SHP77 (cell line): ENCODE results near the gene ZCCHC14.
"Not testable (repeated sequence)": the region's sequence is repeated elsewhere in the genome, so short reads cannot be mapped to it uniquely, and the experiment has no call there.

Experiments used
- DNase-seq, 2 experiments: peaks; one replicate each; lab custom pipeline; 2025; lab: John Stamatoyannopoulos, UW

The ZCCHC14 gene

GRCh38 chr16:87497023-87497766, 4.4 kb upstream of the ZCCHC14 start:
- DNase-seq, result not testable (repeated sequence)

GRCh38 chr16:87496447-87496801, 3.6 kb upstream of the ZCCHC14 start:
- DNase-seq, result no peak

DNA sequence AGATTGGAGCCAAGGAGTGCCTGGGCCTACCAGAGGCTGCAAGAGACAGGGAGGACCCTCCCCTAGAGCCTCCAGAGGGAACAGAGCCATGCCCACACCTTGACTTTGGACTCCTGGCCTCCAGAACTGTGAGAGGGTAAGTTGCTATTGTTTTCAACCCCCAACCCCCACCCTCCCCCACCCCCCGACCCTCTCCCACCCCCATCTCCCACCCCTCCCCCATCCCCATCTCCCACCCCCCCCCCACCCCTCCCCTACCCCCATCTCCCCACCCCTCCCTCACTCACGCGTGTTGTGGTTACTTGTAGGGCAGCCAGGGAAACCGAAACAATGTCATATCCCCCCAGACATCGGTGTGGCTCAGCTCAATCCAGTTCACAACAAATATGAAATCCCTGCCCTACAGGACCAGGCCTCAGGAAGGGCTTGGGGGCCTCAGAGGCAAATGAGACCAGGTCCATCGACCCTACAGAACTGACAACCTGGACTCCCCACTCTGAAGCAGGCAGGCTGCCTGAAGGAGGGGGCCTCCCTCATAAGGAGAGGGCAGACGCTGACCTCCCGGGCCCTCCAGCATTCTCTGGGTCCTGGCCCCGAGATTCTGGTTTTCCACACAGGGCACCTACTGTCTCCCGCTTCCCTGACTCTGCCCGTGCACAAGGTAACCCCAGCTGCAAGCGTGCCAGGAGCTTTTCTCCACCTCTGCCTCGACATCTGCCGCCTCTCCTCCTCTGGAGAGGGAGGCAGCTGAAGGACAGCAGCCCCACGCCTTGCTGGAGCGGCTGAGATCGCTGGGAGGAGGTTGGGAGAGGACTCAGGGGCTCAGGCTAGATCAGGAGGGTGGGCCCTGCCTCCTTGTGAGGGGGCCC, 3.0 kb upstream of the ZCCHC14 start:
- no peak for DNase-seq

GRCh38 chr16:87493608-87494280, 920 bp upstream of the ZCCHC14 start:
- DNase-seq, result no peak

GRCh38 chr16:87492291-87492630, 563 bp downstream of the ZCCHC14 start:
- DNase-seq, result no peak

DNA sequence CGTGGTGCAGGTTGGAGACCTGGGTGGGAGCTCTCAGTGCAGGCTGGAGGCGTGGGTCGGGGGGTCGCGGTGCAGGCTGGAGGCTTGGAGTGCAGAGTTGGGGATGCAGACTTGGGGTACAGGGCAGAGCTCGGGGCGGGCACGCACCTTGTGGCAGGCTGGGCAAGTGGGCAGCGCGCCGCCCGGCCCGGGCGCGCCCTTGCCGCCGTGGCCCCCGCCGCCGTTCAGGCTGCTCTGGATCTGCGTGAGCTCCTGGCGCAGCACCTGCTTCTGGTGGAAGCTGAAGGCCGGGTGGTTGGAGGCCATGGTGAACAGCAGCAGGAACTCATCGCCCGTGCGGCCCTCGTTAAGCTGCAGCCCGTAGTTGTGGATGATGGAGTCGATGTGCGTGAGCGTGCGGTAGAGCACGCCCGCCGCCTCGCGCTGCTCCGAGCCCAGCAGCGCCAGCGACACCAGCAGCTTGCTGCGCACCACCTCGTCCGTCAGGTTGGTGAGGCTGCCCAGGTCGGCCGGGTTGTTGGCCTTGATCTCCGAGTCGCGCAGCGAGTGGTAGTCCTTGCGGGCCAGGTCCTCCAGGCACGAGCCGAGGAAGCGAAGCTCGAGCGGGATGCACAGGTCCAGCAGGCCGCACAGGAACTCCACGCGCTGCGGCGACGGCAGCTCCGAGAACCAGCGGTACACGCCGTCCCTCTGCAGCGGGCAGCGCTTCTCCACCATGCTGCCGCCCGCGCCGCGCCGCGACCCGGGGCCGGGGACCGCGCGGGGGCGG, 1.1 kb downstream of the ZCCHC14 start:
- DNase-seq, result peak in 1 of 2 experiments; percentile 37

GRCh38 chr16:87490799-87491521, 1.9 kb downstream of the ZCCHC14 start:
- DNase-seq, result not testable (repeated sequence)

- DNase-seq, result no peak
Observed at GRCh38 chr16:87490096-87490798, 2.6 kb downstream of the ZCCHC14 start.

- no peak for DNase-seq
Observed at GRCh38 chr16:87489434-87490045, 3.3 kb downstream of the ZCCHC14 start.

DNA sequence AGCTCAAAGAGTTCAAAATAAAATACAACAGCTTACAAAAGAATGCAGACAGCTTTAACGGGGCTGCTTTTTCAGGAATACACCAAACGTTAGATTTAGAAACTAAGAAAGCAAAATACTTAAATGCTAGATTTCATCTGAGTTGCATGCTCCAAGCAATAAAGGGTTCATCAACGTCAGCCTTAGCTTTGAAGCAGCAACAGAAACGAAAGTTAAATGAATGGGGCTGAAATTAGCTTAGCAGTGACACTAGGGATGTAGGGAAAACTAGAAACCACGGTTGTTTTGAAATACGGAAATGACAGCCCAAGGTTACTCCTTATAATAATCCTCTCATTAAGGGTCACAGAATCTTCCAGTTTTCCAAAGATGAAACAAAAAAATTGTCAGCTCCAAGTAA, 3.9 kb downstream of the ZCCHC14 start:
- DNase-seq, result not testable (repeated sequence)

- DNase-seq, result peak; percentile 85 to 91
Observed at GRCh38 chr16:87487361-87487924, 5.4 kb downstream of the ZCCHC14 start.

DNA sequence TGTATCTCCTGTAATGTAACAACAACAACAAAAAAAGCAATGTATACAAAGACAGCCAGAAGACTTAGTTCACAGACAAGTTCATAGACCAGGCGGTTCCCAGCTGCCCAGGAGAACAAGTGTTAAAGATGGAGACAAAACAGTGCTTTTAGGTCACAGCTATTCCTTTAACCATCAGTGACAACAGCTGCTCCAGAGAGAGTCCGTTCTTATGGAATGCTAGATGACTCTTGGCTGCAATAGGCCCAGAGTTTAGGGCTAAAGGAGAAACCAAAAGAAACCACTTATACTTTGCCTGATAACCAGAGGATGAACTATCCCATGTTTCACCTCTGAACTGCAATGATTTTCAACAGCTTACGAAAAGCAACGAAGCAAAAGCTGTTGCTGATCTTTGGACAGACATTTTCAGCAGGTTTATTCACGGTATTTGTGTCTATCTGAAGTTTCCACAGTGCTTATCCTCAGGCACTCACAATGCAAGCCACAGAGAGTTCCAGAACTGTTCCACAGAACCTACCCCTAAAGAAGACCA, 6.0 kb downstream of the ZCCHC14 start:
- DNase-seq, result no peak

GRCh38 chr16:87486282-87486681, 6.5 kb downstream of the ZCCHC14 start:
- no peak for DNase-seq

DNA sequence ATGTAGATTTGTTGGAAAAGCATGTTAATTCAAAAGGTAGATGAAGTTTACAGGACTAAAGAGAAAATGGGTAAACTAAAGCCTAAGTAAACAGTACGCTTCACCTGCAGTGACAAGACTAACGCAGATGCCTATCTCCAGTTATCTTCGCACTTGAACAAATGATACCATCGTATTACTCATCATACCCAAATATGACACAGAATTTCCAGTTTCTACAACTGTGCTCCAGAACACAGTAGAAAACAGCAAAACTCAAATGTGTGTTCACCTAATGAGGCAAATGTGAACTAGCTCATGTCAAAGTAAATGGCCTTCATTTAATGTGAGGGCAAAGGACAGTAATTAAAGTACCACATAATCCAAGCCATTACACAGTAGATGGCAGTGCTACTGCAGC, 7.0 kb downstream of the ZCCHC14 start:
- DNase-seq, result not testable (repeated sequence)

DNA sequence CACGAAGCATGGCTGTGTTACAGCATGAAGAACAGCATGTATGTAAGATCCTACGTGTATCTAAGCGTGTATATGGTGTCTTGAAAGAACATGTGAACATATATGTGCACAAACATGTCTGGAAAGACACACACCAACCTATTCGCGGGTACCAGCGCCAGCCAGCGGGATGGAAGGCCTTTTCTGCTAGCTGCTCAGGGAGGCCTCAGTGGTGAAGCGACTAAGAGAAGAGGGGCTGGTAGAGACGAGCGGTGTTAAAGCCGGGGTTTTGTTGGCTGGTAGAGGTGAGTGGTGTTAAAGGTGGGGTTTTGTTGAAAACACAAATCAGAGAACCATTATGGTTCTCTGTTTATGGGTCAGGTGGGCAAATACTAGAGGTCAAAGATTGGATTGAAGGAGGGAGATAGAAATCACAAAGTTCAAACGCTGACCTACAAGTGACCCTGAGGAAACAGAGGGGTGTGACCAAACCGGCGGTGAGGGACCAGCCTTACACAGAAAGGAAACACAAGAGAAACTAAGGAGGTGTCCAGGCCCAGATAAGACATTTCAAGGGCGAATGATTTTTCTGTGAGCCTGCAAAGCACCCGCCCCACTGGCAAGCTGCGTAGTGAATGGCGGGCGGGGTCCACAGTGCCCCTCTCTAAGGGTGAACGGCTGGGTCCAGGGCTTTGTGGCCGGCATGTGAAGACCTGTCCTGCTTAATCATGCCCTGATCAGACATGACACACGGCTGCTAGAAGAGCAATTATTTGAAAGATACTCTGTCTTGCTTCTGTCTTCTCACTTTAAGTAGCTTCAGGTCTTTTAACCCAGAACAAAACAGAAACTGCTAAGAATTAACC, 8.1 kb downstream of the ZCCHC14 start:
- no peak for DNase-seq

DNA sequence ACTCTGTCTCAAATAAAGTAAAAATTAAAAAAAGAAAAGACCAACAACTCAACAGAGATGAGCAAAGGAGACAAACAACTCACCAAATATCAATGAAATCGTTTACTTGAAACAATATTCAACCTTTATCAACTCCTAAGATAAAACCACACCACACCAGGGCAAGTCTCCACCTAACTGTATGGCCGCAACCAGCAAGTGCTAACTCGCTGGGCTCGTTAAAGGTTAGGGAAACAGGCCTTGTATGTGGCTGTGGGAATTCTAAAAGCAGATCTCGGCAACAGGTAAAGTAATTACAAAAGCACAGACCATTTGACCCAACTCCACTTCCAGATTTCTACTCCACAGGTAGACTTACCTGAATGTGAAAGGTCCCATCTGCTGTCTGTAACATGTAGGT, 9.3 kb downstream of the ZCCHC14 start:
- DNase-seq, result no peak

DNA sequence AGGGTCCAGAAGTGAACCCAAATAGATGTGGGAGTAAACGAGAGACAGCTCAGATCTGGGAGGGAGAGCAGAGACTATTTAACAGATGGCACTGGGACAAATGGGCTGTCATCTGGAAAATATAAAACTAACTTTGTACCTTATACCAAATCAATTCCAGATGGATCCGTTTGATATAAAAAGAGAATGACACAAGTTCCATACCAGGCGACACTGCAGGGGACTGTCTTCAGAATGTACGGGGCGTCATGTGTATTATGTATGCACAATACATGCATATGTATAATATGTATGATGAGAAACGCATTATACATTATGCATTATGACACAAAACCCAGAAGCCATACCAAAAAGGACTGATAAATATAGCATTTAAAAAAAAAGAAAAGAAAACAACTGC, 10.2 kb downstream of the ZCCHC14 start:
- DNase-seq, result not testable (repeated sequence)

- DNase-seq, result no peak
Observed at GRCh38 chr16:87482266-87482665, 10.6 kb downstream of the ZCCHC14 start.

- DNase-seq, result not testable (repeated sequence)
Observed at GRCh38 chr16:87481711-87482110, 11.1 kb downstream of the ZCCHC14 start.
